Activated CD4-positive, CD25-positive, alpha-beta regulatory T cell treated with anti-CD3 and anti-CD28 coated beads, Interleukin-2, amount 50 U/mL, for 16 hours (primary cell): ENCODE results near the gene ZBTB7B.
A peak's percentile ranks its signal among the peaks of the same experiment; 100 is the strongest.

ENCODE experiments used
- DNase-seq: peaks from one replicate; pipeline ENCODE4 v3.0.0-alpha.2; 2020; ENCODE audit warnings: low read depth, low spot score

Gene ZBTB7B

DNA sequence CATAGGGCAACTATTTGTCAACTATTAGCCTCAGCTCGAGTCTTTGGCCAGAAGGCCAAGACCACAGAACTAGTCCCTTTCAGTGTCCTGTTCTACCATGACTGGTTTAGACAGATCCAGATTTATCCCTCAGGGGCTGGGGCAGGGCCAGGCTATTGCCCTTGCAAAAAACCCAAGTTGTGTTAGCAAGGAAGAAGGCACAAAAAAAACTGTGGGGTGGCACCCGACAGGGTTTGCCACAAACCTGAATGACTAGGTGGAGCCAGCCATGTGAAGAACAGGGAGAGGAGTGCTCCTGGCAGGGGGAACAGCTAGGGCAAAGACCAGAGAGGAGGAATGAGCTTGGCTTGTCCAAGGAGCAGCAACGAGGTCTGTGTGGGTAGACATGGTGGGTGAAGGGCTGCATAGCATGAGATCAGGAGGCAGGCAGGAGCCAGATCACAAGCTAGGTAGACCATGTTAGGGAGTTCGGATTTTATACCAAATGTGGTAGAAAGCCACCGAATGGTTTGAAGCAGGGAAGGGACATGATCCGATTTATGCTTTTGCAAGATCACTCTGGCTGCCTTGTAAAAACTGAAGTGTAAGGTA, 35.3 kb downstream of the ZBTB7B start:
- no peak for DNase-seq

- DNase-seq = no peak
Observed at GRCh38 chr1:155038602-155039307, 36.2 kb downstream of the ZBTB7B start.

DNA sequence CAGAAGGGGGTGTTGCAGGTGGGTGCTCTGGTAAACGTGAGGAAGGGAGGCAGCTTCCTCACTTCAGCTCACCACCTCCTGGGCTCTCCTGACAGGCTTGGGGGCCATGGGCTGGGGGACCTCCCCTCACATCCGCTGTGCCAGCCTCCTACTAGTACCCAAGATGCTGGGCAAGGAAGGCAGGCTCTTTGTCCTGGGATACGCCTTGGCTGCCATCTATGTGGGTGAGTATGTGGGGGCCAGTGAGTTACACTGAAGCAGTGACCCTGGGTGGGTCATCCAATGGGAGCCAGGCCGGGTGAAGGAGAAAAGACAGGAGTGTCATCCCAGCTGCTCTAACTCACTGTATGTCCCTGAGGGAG, 36.7 kb downstream of the ZBTB7B start:
- no peak for DNase-seq

GRCh38 chr1:155040358-155041093, 37.9 kb downstream of the ZBTB7B start:
- no peak for DNase-seq

- no peak for DNase-seq
Observed at GRCh38 chr1:155042789-155043188, 40.2 kb downstream of the ZBTB7B start.

DNA sequence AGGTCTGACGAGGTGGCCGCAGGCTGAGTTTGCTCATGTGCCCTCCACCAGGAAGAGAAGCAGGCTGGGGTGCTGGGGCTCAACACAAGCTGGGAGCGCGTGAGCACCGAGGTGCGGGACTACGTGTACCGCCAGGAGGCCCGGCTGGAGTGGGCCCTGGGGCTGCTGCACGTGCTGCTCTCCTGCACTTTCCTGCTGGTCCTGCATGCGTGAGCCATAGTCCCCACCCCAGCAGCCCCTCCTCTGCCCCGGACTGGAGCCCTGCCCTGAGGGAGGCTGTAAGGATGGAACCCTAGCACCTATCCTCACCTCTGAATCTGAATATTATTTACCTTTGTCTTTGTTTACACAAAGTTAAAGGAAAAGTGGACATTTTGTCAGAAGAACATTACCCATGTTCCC, 40.7 kb downstream of the ZBTB7B start:
- no peak for DNase-seq

GRCh38 chr1:155043793-155044192, 41.2 kb downstream of the ZBTB7B start:
- DNase-seq = no peak

DNA sequence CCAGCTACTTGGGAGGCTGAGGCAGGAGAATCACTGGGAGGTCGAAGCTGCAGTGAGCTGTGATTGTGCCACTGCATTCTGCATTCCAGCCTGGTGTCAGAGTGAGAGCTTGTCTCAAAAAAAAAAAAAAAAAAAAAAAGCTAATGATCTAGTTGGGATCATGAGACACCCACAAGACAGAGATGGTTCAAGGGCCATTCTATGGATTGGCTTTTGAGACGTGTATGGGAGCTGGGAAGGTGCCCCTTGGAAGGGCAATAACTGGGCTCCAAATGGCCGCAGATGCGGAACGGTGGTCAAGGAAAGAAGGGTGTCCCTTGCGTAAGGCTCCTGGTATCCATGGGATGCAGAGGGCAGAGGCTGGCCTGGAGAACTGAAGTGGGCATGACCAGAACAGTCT, 41.8 kb downstream of the ZBTB7B start:
- no peak for DNase-seq

- DNase-seq = no peak
Observed at GRCh38 chr1:155044812-155045657, 42.4 kb downstream of the ZBTB7B start.

DNA sequence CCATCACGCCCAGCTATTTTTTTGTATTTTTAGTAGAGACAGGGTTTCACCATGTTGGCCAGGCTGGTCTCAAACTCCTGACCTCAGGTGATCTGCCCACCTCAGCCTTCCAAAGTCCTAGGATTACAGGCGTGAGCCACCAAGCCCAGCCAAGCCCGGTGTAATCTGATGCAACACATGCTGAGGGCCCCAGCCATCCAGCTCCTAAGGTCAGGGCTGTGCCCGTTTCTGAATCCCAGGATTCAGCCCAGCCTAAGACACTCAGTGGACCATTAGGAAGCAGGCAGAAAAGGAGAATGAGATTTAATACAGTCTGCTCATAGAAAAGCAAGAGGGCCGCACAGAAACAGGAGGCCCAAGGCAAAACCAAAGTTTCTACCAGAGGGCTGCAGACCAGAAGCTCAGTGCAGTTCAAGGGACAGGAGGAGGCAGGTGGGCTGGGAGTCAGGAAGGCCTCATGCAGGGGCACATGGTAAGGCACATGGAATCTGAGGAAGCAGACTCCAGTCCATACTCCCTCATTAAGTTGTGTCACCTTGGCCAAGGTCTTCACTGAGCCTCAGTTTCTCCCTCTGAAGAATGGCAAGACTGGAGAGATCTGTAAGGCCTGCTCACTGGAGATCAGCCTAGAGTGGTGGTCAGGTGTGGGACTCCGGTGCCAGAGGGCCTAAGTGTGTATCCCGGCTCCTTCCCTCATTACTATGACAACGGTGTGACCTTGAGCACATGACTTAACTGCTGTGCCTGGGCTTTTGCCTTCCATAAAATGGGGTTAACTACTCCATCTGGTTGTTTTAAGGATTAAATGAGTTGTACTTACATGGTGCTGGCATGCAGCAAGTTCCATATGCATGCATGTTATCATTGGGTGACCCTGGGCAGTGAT, 46.1 kb downstream of the ZBTB7B start:
- DNase-seq = no peak

- no peak for DNase-seq
Observed at GRCh38 chr1:155049651-155050559, 47.3 kb downstream of the ZBTB7B start.

DNA sequence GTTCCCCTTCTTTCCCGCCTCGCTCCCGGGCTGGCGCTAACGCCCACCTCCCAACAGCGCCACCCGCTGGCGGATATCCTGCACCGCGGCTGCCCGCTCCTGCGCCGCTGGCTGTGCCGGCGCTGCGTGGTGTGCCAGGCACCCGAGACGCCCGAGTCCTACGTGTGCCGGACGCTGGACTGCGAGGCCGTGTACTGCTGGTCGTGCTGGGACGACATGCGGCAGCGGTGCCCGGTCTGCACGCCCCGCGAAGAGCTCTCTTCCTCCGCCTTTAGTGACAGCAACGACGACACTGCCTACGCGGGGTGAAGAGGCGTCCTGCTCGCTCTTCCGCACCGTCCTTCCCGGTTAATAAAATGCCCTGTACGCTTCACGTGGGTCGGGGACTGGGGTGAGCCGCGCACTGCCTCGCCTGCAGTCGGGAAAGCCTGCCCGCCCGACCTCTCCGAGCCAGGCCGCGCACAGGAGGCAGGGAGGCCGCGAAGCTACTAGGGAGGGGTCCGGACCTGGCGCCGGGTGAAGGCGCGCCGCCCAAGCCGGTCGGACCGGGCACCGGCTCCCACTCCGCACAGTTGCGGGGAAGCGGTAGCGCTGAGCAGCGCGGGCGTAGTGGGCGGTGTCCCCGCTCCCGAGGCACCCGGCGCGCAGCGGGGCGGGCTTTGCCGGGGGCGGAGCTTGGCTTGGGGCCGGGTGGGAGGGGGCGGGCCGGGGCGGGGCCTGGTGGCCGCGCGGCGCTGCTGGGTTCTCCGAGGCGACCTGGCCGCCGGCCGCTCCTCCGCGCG, 48.1 kb downstream of the ZBTB7B start, which contains the start of gene ADAM15:
Gene ADAM15 (plus strand): TSS at position 757 of the 782 bp plus-strand sequence. CDS start 71 bp downstream, outside the sequence.
- DNase-seq = peak; percentile 52

- no peak for DNase-seq
Observed at GRCh38 chr1:155051342-155051776, 48.8 kb downstream of the ZBTB7B start.

DNA sequence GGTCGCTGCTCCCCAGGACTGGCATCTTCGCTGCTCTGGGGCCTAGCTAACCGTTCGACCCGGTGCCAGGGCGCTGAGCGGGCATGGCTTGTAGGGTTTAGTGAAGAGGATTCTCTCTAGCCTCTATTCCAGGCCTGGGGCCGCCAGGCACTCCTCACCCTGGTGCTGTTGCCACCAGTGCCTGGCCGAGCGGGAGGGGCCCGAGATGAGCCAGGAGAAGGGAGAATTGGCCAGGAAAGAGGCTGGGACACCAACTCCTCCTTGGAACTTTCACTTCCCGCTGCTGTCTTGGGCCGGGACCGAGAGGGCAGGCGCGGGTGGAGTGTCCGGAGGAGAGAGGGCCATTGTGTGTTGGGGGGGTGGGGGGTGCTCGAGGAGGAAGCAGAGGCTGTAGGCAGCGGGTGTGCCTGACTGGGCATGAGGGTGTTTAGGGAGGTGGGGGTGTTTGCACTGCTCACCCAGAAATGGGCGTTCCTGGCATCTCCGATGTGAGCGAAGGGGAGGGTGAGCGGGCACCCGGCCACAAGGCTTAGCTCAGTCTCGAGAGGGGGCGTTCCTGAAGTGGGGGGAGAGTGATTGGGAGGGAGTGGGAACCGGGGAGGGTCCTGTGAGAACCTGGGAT, 49.3 kb downstream of the ZBTB7B start:
- no peak for DNase-seq

DNA sequence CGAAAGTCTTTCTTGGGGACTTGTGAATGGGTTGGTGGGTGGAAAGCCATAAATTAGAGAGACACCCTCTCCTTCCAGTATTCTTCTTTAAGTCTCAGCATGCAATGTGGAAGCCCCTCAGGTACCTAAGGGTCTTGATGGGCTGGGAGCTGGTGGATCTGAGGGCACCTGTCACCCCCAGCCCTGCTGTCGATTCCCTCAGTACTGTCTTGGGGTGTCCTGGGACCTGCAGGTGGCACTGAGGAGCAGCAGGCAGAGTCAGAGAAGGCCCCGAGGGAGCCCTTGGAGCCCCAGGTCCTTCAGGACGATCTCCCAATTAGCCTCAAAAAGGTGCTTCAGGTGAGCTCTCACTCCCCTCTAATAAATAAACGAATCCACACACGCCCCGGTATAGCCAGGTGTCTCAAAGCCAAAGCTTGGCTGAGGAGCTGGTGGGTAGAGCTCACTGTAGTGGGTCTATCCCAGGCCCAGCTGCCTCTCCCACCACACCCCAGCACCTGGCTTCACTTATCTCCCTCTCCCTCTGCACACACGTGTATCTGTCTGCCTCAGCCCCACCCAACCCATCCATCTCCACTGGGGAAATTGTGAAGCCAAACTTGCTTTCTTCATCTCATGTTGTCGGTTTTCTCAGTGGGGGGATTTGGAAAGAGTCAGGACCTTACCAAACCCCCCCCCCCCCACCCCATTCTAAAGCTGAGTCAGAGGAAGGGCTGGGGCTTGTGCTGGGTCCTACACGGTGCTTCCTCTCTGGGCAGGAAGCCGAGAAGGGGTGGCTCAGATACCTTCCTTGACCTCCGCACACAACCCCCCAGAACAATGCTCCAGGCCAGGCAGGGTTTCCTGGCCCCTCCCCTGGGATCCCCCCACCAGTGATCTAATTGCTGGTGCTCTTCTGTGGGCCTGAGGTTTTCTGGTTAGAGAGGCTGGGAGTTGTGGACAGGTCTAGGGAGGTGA, 50.1 kb downstream of the ZBTB7B start:
- no peak for DNase-seq

- DNase-seq = no peak
Observed at GRCh38 chr1:155053531-155054105, 51.0 kb downstream of the ZBTB7B start.

- no peak for DNase-seq
Observed at GRCh38 chr1:155057104-155057503, 54.5 kb downstream of the ZBTB7B start.
